Pons (tissue), 1 donor: ENCODE measurements around the gene RFX1.
A peak's percentile ranks its signal among the peaks of the same experiment; 100 is the strongest.
"Not testable (repeated sequence)": the region's sequence is repeated elsewhere in the genome, so short reads cannot be mapped to it uniquely, and the experiment has no call there.

Experiments
- DNase-seq: peaks from one replicate; pipeline ENCODE4 v3.0.0-alpha.2; 2016; ENCODE audit warnings: low spot score

Gene RFX1

GRCh38 chr19:13979244-13979615 is 26.9 kb downstream of the RFX1 start:
- DNase-seq, result no peak

- DNase-seq, result peak; percentile 53
Observed at GRCh38 chr19:13978351-13979243, 27.5 kb downstream of the RFX1 start.

- DNase-seq, result no peak
Observed at GRCh38 chr19:13977803-13978202, 28.3 kb downstream of the RFX1 start.

DNA sequence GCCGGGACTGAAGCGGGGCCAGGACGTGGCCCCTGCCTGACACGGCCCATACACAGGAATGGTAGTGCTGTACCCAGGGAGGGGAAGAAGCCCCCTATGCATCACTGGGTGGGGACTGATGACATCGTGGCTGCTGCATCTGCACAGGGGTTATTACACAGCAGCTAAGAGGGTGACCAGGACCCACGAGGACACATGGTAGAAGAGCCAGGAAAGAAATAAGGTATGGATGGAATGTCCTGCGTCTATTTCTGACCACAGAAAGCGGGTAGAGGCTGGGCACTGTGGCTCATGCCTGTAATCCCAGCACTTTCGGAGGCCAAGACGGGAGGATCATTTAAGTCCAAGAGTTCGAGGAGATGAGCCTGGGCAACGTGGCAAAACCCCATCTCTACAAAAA is 29.7 kb downstream of the RFX1 start:
- no peak for DNase-seq

GRCh38 chr19:13975870-13976269 is 30.2 kb downstream of the RFX1 start:
- DNase-seq, result no peak

GRCh38 chr19:13974073-13974472 is 32.0 kb downstream of the RFX1 start:
- DNase-seq, result no peak

DNA sequence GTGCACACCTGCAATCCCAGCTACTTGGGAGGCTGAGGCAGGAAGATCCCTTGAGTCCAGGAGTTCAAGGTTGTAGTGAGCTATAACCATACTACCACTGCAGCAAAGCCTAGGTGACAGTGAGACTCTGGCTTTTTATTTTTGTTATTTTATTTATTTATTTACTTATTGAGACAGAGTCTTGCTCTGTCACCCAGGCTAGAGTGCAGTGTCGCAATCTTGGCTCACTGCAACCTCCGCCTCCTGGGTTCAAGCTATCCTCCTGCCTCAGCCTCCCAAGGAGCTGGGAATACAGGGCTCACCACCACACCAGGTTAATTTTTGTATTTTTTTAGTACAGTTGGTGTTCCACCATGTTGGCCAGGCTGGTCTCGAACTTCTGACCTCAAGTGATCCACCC is 32.6 kb downstream of the RFX1 start:
- DNase-seq, result not testable (repeated sequence)

GRCh38 chr19:13972368-13973155 is 33.6 kb downstream of the RFX1 start:
- DNase-seq, result no peak

DNA sequence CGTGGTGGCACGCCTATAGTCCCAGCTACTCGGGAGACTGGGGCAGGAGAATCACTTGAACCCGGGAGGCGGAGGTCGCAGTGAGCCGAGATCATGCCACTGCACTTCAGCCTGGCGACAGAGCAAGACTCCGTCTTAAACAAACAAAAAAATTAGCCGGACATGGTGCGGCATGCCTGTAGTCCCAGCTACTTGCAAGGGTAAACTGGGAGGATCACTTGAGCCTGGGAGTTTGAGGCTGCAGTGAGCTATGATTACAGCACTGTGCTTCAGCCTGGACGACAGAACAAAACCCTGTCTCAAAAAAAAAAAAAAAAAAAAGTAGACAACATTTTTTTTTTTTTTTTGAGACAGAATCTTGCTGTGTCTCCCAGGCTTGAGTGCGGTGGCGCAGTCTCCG is 34.3 kb downstream of the RFX1 start:
- DNase-seq, result not testable (repeated sequence)

DNA sequence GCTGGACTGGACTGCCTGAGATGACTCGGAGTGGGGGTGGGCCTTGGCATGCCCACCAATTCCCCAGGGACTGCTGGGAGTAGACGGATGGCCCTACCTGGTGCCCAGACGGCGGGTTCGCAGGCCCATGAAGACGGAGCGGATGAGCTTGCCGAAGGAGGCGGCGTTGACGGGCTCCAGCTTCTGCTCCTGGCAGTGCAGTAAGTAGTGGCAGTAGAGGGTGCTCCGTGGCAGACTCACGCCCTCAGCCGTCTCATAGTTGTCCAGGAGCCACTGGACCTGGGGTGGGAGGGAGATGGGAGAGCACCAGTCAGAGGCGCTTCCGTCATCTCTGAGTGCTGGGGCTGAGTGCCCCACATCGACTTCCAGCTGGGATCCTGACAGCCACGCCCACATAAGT is 36.2 kb downstream of the RFX1 start:
- no peak for DNase-seq

DNA sequence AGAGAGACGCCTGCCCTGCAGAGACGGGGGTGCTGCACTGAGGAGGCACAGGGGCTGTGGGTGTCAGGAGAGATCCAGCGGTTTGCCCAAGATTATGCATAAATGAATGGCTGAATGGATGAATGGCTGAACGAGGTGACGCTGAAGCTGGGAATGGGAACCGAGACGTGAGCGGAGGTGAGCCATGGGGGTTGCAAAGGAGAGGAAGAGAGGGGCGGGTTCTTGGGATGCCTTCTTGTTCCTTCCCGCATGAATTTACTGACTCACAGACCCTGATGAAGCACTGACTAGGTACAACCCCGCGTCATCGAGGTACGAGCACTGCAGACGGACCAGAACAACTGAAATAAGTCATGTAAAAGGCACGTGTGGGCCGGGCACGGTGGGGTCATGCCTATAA is 37.1 kb downstream of the RFX1 start:
- no peak for DNase-seq

DNA sequence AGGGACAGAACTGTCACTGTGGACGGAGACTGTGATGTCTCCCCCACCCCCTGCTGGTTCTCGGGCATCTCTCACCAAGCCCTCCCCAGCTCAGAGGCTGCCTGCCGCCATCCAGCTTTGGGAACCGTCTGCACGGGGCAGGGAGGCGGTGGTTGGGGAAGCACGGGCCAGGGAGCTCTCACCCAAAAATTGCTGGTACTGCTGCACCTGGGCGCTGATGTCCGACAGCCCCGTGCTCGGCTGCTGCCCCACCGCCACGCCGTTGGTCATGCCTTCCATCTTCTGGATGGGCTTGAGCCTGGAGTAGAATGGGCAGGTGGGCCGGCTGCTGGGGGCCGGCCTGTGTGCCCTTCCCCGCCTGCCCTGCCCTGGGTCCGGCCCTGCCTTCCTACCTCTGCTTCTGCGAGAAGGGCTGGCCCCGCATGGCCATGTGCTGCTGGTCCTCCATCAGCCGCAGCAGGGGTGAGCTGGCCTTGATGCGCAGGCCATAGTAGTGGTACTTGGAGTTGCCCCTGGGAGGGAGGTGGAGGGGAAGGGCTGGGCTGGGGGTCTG is 37.7 kb downstream of the RFX1 start:
- DNase-seq, result no peak

GRCh38 chr19:13967206-13967605 is 38.9 kb downstream of the RFX1 start:
- DNase-seq, result not testable (repeated sequence)

- DNase-seq, result no peak
Observed at GRCh38 chr19:13966684-13967128, 39.4 kb downstream of the RFX1 start.

GRCh38 chr19:13965926-13966683 is 40.0 kb downstream of the RFX1 start:
- DNase-seq, result no peak

GRCh38 chr19:13965377-13965896 is 40.7 kb downstream of the RFX1 start:
- no peak for DNase-seq

DNA sequence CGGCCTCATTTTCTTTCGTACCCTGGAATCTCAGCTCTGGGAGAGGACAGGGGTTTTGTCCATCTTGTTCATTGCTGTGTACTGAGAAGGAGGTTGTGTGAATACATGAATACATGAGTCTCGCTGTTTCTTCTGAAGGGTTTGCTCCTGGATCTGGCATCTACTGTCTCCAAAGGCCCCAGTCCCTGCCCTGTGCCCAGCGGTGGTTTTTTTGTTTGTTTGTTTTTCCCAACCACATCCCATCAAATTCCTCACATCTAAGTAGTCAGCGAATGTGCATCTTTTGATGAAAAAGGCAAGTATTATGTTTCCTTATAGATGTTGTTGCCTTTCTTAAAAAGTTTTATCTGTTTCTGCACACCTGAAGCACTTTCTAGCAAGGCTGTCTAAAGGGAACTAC is 41.3 kb downstream of the RFX1 start:
- DNase-seq, result no peak

- DNase-seq, result no peak
Observed at GRCh38 chr19:13963603-13964105, 42.5 kb downstream of the RFX1 start.

DNA sequence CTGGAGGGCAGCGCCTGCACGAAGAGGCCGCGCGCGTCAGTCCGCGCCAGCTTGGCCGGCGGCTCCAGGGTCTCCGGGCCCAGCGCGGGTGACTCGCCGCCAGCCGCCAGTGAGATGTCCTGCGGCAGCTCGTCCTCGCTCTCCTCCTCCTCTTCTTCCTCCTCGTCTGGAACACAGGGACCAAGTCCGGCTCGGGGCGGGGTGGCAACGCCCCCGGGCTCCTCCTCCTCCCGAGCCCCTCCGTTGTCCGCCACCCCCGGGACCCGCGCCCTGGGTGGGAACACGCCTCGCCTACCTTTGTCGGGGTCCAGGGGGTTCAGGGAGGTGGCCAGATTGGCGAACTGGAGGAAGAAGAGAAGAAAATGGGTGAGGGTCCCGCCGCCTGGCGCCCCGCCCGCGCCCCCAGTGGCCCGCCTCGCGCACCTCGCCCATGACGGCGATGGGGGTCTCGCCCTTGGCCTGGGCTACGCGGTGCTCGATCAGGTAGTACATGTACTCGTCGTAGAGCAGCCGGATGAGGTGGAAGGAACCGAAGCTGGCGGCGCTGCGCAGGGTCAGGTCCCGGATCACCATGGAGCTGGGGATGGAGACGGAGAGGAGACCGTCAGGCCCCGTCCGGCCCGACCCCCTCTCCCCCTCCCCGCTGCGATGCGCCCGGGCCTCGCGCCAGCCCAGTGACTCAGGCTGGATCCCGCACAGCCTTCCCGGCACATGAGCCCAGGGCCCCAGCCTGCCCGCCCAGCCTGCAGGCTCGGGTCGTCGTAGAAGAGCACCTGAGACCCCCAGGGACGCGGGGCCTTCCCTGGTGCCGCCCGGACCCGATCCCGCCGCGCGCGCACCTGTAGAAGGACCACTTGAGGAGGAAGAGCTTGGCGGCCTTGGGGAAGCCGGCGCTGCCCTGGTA is 43.2 kb downstream of the RFX1 start:
- DNase-seq, result no peak

DNA sequence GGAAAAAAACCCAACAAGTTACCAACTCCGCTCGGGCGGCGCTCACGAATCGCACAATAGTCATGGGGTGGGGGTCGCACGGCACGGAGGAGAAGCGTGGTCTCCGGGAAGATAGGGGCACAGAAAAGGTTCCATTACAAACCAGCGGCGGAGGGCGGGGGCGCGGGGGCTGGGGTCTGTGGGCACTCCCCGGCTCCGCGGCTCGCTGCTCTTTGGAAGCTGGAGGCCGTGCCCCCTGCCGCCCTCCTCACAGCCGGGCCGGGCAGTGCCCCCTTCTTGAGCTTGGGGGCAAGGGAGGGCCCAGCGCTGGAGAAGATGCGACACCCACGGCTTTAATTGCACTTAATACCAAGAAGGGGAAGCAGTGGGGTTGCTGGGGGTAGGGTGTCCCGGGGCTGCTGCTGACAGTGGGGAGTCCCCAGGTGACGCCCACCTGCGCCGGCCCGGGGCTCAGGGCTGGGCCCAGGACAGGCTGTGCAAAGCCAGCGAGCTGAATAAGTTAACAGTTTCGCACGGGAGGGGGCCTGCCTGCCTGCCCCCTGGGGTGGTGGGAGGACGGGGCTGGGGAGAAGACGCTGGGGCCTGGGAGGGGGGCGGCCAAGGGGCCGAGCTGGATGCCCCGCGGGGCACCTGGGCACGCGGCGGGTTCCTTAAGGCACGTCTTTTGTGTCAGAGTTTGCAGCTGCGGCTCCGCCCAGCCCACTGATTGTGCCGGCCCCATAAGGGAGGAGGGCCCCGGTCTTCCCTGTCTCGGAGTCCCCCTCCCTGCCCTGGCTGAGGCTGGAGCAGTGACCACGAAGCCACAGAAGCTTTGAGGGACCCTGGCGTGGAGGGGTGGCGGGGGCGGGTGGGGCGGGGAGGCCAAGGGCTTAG is 44.1 kb downstream of the RFX1 start:
- DNase-seq, result no peak
